Measurements from ENCODE around the gene DIAPH3. TPM values are rescaled to one million over a fixed set of nuclear protein-coding genes. Genes with fewer than 3 reads are reported as not detected.
A peak's percentile ranks its signal among the peaks of the same experiment; 100 is the strongest.

The DIAPH3 gene
- polyA plus RNA-seq, 2 of the 4 experiments (the other 2 are of a cell fraction), result 10.8 to 13.6 TPM

DNA sequence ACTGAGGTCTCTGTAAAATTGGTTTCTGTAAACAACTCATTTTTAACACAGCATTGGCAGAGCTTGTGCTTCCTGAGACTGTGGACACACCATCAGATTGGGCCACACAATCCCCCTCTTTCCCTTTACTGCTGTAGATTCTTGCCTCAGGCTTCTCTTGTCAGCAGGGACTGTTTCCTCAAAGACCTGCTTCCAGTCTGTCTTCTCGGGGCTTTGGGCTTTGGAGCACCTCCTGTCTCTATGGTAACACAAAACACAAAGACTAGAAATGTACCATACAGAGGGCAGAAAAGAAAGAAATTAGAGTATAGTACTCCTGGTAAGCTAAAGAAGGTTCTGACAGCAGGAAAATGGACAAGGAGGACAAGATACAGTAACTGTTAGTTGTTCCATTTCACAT is 484.5 kb downstream of the DIAPH3 start:
- TF ChIP-seq KDM1A (IDR thresholded peaks at IDR 0.05; ENCODE audit: low read depth) (no peak), EHF (CRISPR knock-in tag; IDR thresholded peaks at IDR 0.05) (no peak), MAZ (IDR thresholded peaks at IDR 0.05; ENCODE audit: borderline replicate concordance, low read depth, low read length) (no peak), RCOR1 (IDR thresholded peaks at IDR 0.05; ENCODE audit: low read depth, low read length) (no peak)
- TF ChIP-seq, protein P1, sequence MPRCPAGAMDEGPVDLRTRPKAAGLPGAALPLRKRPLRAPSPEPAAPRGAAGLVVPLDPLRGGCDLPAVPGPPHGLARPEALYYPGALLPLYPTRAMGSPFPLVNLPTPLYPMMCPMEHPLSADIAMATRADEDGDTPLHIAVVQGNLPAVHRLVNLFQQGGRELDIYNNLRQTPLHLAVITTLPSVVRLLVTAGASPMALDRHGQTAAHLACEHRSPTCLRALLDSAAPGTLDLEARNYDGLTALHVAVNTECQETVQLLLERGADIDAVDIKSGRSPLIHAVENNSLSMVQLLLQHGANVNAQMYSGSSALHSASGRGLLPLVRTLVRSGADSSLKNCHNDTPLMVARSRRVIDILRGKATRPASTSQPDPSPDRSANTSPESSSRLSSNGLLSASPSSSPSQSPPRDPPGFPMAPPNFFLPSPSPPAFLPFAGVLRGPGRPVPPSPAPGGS (IDR thresholded peaks at IDR 0.05), result no peak
- Histone ChIP-seq H3K4me3 (no peak overlapping the region), H3K4me1 (no peaks in the 10 kb centered on the region), H3K4me2 (no peak overlapping the region), H3K27ac (no peak overlapping the region), H3K9me3 (no peaks in the 10 kb centered on the region)
- ATAC-seq, result no peak
- ChIA-PET POLR2A (no interaction called here), CTCF (interaction anchor here (1.1 to 5.3 kb wide), 6 partner anchors 28 to 752 kb away, joined by 3 to 38 read pairs (median 8); no protein-coding TSS in a partner anchor)
- FAIRE-seq, result no peak
- no peak for DNase-seq (ENCODE audit: low read depth in 1 of 2, low spot score in 1 of 2)
- 75% methylated on average over 1 of the region's 1 CpG for WGBS (ENCODE audit: missing lambda C conversion rate)

DNA sequence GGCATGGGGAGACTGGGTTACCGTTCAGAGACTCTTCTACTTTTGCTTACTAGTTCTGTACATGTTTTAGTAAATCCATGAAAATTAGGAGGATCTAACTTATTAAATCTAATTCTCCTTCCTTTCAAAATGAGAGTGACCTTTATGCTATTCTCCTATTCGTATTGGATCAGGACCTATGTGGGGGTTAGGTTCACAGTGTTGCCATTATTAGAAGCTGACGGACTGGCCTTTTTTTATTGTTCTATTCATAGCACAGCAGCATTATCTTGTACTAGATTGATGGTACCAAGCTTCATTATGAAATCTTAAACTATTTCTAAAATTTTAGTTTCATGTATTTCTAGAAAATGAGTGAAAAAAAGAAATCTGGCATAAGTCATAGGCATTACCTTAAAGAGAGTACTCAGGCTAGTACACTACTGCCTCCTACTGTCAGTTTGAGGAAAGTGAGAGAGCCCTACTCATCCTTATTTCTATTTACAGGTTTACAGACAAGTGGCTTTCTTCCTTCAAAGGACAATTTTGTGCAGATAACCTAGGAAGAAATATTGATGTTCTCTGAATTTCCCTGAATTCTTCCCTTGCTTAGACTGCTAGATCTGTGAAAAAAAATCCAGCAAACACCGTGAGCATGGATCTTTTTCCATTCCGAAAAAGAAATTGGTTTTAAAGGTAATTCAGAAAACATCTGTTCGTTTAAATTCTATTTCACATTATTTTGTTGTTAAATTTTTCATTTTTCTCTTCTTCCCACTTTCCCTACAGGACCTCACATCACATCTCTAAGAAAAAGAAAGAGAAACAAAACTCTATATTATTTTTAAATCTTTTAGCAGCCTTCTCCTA is 485.5 kb downstream of the DIAPH3 start:
- FAIRE-seq, result no peak
- ChIA-PET POLR2A (no interaction called here), CTCF (interaction anchor here (0.6 to 5.3 kb wide), 8 partner anchors 9 to 756 kb away, joined by 3 to 38 read pairs (median 3); no protein-coding TSS in a partner anchor)
- H3K4me2 ChIP-seq, result no peak overlapping the region
- ATAC-seq, result peak in 1 of 2 experiments; percentile 80; a peak in 3 of 6 replicates
- peak; percentile 52 for TF ChIP-seq CTCF (IDR thresholded peaks at IDR 0.05)
- TF ChIP-seq, protein P2, sequence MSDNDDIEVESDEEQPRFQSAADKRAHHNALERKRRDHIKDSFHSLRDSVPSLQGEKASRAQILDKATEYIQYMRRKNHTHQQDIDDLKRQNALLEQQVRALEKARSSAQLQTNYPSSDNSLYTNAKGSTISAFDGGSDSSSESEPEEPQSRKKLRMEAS (IDR thresholded peaks at IDR 0.05), result no peak
- TF ChIP-seq JUNB (IDR thresholded peaks at IDR 0.05), result no peak
- TF ChIP-seq CBX2 (IDR thresholded peaks at IDR 0.05; ENCODE audit: borderline replicate concordance, low read depth), result no peak
- peak; percentile 52 to 65; a peak in 4 of 5 replicates for TF ChIP-seq RAD21 (conservative IDR thresholded peaks at IDR 0.05 in 1 of 2, IDR thresholded peaks at IDR 0.05 in 1 of 2)
- TF ChIP-seq BHLHE40 (IDR thresholded peaks at IDR 0.05; ENCODE audit: low read depth, low read length), result no peak
- no peak for TF ChIP-seq HDAC2 (IDR thresholded peaks at IDR 0.05)
- TF ChIP-seq MAZ (IDR thresholded peaks at IDR 0.05; ENCODE audit: borderline replicate concordance, low read depth, low read length), result no peak
- H3K4me3 ChIP-seq, result no peak overlapping the region
- H3K4me1 ChIP-seq, result no peaks in the 10 kb centered on the region
- H3K27ac ChIP-seq, result no peak overlapping the region
- DNase-seq (ENCODE audit: low read depth in 1 of 2, low spot score in 1 of 2), result peak; percentile 6 to 41
- no peaks in the 10 kb centered on the region for H3K9me3 ChIP-seq
- 71% methylated on average over 6 of the region's 6 CpGs for WGBS (ENCODE audit: missing lambda C conversion rate)

GRCh38 chr13:59677430-59677829 is 486.3 kb downstream of the DIAPH3 start:
- no peak for DNase-seq (ENCODE audit: low read depth in 1 of 2, low spot score in 1 of 2)
- Histone ChIP-seq H3K4me1 (no peaks in the 10 kb centered on the region), H3K4me3 (no peak overlapping the region), H3K27ac (no peak overlapping the region), H3K9me3 (no peaks in the 10 kb centered on the region), H3K4me2 (no peak overlapping the region)
- TF ChIP-seq KDM1A (IDR thresholded peaks at IDR 0.05; ENCODE audit: low read depth) (no peak), MAZ (IDR thresholded peaks at IDR 0.05; ENCODE audit: borderline replicate concordance, low read depth, low read length) (no peak)
- no peak for FAIRE-seq
- CTCF ChIA-PET, result interaction anchor here (0.6 to 5.3 kb wide), 8 partner anchors 8 to 757 kb away, joined by 3 to 38 read pairs (median 3); no protein-coding TSS in a partner anchor
- POLR2A ChIA-PET, result interaction anchor here (0.6 kb wide), 1 partner anchor 80 kb away, joined by 6 read pairs; no protein-coding TSS in a partner anchor
- ATAC-seq, result no peak

GRCh38 chr13:59674616-59675015 is 489.1 kb downstream of the DIAPH3 start:
- Histone ChIP-seq H3K9me3 (no peaks in the 10 kb centered on the region), H3K4me2 (no peak overlapping the region), H3K4me1 (no peaks in the 10 kb centered on the region), H3K4me3 (no peak overlapping the region), H3K27ac (no peak overlapping the region)
- CTCF ChIA-PET, result interaction anchor here (0.9 kb wide), 1 partner anchor 10 kb away, joined by 3 read pairs; no protein-coding TSS in a partner anchor
- FAIRE-seq, result no peak
- TF ChIP-seq HEYL (CRISPR knock-in tag; IDR thresholded peaks at IDR 0.05) (no peak), SREBF2 (IDR thresholded peaks at IDR 0.05) (no peak), GATA3 (IDR thresholded peaks at IDR 0.05; ENCODE audit: borderline replicate concordance) (no peak), MAFK (IDR thresholded peaks at IDR 0.05; ENCODE audit: partially characterized antibody) (no peak), POLR2A (IDR thresholded peaks at IDR 0.05; ENCODE audit: low read length) (no peak), FOSB (CRISPR knock-in tag; IDR thresholded peaks at IDR 0.05) (no peak), JUN (IDR thresholded peaks at IDR 0.05) (no peak)
- TF ChIP-seq, protein P3, sequence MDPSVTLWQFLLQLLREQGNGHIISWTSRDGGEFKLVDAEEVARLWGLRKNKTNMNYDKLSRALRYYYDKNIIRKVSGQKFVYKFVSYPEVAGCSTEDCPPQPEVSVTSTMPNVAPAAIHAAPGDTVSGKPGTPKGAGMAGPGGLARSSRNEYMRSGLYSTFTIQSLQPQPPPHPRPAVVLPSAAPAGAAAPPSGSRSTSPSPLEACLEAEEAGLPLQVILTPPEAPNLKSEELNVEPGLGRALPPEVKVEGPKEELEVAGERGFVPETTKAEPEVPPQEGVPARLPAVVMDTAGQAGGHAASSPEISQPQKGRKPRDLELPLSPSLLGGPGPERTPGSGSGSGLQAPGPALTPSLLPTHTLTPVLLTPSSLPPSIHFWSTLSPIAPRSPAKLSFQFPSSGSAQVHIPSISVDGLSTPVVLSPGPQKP (IDR thresholded peaks at IDR 0.05; ENCODE audit: low read depth, low read length), result no peak
- DNase-seq (ENCODE audit: low read depth in 1 of 2, low spot score in 1 of 2), result no peak
- ATAC-seq, result no peak
- POLR2A ChIA-PET, result no interaction called here
- 94% methylated on average over 1 of the region's 1 CpG for WGBS (ENCODE audit: missing lambda C conversion rate)
